SU-DHL-6 (cell line): Measurements from ENCODE around the gene MEIOB.
"Not testable (repeated sequence)": the region's sequence is repeated elsewhere in the genome, so short reads cannot be mapped to it uniquely, and the experiment has no call there.

Experiments
- CTCF ChIP-seq: fragments of 200-600 bp; sonication (generic); IDR thresholded peaks from one replicate; pipeline ENCODE4 v1.5.1; 2017; ENCODE audit warnings: antibody characterized with exemption, mild to moderate bottlenecking, low read length, moderate library complexity; ENCODE audit not compliant: insufficient read depth, poor library complexity, severe bottlenecking
- EZH2phosphoT487 ChIP-seq: fragments of 200-600 bp; sonication (generic), shearing (Covaris generic); conservative IDR thresholded peaks from 2 replicates; pipeline ENCODE4 v1.6.1; 2018; ENCODE audit warnings: mild to moderate bottlenecking, antibody characterized with exemption, low read length, moderate library complexity, mixed read lengths

- not testable (repeated sequence) for TF ChIP-seq CTCF, EZH2phosphoT487
Observed at GRCh38 chr16:1881172-1881571, 9.2 kb upstream of the MEIOB start.
